GM06990 (cell line): ENCODE results near the gene CD63.

ENCODE experiments used
- DNase-seq: peaks from one replicate; pipeline ENCODE4 v3.0.0-alpha.2; 2011; ENCODE audit not compliant: insufficient read length; ENCODE audit errors: extremely low read depth
- H3K27me3 ChIP-seq: replicated peaks from 2 replicates; pipeline ENCODE4 v1.6.0; 2011; ENCODE audit warnings: low read length; ENCODE audit not compliant: control insufficient read depth, insufficient read depth
- H3K36me3 ChIP-seq: 2 replicates; pipeline ENCODE4 v1.5.1; 2011; ENCODE audit warnings: low read length; ENCODE audit not compliant: control insufficient read depth, insufficient read depth
- H3K4me3 ChIP-seq: replicated peaks from 2 replicates; pipeline ENCODE4 v1.5.1; 2011; ENCODE audit warnings: low read depth, mild to moderate bottlenecking, control low read depth, low read length
- TF ChIP-seq, protein P1 (sequence below): IDR thresholded peaks from 2 replicates; pipeline ENCODE4 v1.5.1; 2011; ENCODE audit warnings: low read length, control low read depth, mild to moderate bottlenecking, inconsistent platforms; ENCODE audit not compliant: insufficient read depth, poor library complexity, severe bottlenecking

The CD63 gene

DNA sequence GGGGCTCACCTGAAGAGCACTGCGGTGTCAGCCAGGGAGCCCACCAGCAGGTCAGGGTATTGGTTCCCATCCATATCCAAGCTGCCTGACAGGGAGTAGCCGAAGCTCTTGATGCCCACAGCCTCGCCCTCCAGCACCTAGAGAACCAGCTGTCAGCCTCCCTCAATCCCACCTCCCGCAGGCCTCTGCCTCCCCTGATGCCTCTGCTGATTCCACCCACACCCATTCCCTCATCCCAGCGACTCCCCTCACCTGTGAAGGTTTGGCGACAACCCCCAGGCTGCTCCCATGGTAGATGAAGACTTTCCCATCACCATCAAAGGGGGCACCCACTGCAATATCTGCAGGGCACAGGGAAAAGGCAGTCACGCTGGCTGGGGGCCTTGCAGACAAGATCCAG lies 31.1 kb downstream of the CD63 start:
- TF ChIP-seq, protein P1, sequence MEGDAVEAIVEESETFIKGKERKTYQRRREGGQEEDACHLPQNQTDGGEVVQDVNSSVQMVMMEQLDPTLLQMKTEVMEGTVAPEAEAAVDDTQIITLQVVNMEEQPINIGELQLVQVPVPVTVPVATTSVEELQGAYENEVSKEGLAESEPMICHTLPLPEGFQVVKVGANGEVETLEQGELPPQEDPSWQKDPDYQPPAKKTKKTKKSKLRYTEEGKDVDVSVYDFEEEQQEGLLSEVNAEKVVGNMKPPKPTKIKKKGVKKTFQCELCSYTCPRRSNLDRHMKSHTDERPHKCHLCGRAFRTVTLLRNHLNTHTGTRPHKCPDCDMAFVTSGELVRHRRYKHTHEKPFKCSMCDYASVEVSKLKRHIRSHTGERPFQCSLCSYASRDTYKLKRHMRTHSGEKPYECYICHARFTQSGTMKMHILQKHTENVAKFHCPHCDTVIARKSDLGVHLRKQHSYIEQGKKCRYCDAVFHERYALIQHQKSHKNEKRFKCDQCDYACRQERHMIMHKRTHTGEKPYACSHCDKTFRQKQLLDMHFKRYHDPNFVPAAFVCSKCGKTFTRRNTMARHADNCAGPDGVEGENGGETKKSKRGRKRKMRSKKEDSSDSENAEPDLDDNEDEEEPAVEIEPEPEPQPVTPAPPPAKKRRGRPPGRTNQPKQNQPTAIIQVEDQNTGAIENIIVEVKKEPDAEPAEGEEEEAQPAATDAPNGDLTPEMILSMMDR = no peak
- DNase-seq = no peak
- H3K4me3 ChIP-seq = no peak overlapping the region
- H3K36me3 ChIP-seq = no peaks in the 10 kb centered on the region
- H3K27me3 ChIP-seq = peaks cover 2% of the 10 kb centered on the region; the same call in 1 of the 2 replicates

DNA sequence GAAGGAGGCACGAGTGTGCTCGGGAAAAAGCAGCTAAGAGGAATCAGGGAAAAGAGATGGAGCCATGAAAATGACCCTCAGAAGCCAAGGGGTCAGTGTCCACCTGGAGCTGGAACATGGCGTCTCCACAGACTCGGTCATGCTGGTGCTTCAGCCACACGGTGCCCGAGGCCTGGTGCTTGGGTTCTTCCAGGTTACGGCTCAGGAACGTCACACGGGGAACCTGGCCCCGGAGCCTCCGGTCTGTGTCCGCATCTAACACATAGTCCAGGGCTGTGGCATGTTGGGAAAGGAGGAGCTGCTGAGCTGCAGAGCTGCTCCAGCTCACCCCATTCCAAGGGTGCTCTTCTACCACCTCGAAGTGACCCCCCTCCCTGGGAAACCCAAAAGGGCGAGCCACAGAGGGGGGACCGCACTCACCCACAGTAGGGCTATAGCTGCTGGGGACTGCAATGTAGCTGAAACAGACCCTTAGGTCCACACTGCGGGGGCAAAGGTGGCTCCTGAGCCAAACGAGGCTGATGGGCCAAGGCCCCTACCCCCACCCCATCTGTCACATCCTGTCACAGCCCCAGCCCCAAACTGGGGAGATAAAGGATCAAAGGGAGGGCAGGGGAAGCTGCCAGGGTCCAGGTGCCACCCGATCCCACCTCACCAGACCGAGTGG lies 31.9 kb downstream of the CD63 start:
- TF ChIP-seq, protein P1 = no peak
- peaks cover 2% of the 10 kb centered on the region; the same call in 1 of the 2 replicates for H3K27me3 ChIP-seq
- no peak overlapping the region for H3K4me3 ChIP-seq
- no peaks in the 10 kb centered on the region for H3K36me3 ChIP-seq
- no peak for DNase-seq

- Histone ChIP-seq H3K27me3 (peaks cover 2% of the 10 kb centered on the region; the same call in 1 of the 2 replicates), H3K4me3 (no peak overlapping the region), H3K36me3 (no peaks in the 10 kb centered on the region)
- no peak for DNase-seq
- TF ChIP-seq, protein P1 = no peak
Observed at GRCh38 chr12:55696141-55696540, 32.7 kb downstream of the CD63 start.

DNA sequence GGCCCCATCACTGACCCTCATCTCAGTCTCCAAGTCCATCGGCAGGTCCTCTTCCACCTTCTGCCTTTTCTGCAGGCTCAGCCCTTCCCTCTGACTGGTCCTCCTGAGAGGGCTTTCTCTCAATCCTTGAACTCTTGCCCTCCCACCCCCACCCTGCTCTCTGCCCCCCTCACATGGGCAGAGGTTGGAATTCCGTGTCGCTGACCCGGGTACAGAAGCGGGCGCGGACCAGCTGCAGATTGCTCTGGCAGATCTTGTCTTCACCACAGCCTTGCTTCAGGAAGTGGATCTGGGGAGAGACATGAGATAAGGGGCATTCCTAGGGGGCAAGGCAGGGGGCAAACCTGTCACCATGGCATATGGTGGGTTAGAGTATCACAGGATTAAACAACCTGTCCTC lies 33.5 kb downstream of the CD63 start:
- H3K4me3 ChIP-seq = no peak overlapping the region
- no peaks in the 10 kb centered on the region for H3K36me3 ChIP-seq
- TF ChIP-seq, protein P1 = no peak
- peaks cover 2% of the 10 kb centered on the region; the same call in 1 of the 2 replicates for H3K27me3 ChIP-seq
- DNase-seq = no peak

- Histone ChIP-seq H3K27me3 (peaks cover 2% of the 10 kb centered on the region; the same call in 1 of the 2 replicates), H3K36me3 (no peaks in the 10 kb centered on the region), H3K4me3 (no peak overlapping the region)
- TF ChIP-seq, protein P1 = no peak
- DNase-seq = no peak
Observed at GRCh38 chr12:55694651-55695050, 34.2 kb downstream of the CD63 start.

GRCh38 chr12:55694188-55694515 lies 34.7 kb downstream of the CD63 start:
- TF ChIP-seq, protein P1 = no peak
- H3K36me3 ChIP-seq = no peaks in the 10 kb centered on the region
- no peak for DNase-seq

More at GRCh38 chr12:55694188-55694515, 34.7 kb downstream of the CD63 start:
- peaks cover 2% of the 10 kb centered on the region; the same call in 1 of the 2 replicates for H3K27me3 ChIP-seq
- no peak overlapping the region for H3K4me3 ChIP-seq
